ENCODE data around the gene KY. TPM values are rescaled to one million over a fixed set of nuclear protein-coding genes. Genes with fewer than 3 reads are reported as not detected.

The KY gene
- total RNA-seq, 4 donors from 2014 or later, result 26.2 to 55.5 (median 33.1) TPM

DNA sequence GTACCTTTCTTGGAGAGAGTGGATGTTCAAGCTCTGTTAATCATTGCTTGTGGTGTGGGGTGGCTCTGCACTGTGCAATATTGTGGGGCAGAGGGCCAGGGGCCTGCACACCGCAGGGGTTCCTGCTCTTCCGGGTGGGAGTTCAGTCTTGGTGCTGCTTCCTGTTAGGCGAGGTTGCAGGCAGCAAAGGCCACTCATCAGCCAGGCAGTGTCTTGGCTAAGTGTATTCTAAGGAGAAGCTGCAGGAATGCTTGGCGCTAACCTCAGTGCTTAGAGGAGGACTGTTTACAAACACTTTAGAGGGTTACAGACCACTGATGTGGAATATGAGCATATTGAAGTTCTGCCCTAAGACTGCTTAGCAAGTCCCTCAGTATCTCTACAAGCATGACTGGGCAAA is 83.2 kb downstream of the KY start:
- intact Hi-C loops (cut with DNase I; ENCODE audit: low total_unique reads), result no loop called here
- TF ChIP-seq, protein P1, sequence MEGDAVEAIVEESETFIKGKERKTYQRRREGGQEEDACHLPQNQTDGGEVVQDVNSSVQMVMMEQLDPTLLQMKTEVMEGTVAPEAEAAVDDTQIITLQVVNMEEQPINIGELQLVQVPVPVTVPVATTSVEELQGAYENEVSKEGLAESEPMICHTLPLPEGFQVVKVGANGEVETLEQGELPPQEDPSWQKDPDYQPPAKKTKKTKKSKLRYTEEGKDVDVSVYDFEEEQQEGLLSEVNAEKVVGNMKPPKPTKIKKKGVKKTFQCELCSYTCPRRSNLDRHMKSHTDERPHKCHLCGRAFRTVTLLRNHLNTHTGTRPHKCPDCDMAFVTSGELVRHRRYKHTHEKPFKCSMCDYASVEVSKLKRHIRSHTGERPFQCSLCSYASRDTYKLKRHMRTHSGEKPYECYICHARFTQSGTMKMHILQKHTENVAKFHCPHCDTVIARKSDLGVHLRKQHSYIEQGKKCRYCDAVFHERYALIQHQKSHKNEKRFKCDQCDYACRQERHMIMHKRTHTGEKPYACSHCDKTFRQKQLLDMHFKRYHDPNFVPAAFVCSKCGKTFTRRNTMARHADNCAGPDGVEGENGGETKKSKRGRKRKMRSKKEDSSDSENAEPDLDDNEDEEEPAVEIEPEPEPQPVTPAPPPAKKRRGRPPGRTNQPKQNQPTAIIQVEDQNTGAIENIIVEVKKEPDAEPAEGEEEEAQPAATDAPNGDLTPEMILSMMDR (IDR thresholded peaks at IDR 0.05), result no peak
- TF ChIP-seq POLR2A (IDR thresholded peaks at IDR 0.05), result no peak
- WGBS, 2 donors, result 67 to 71% methylated on average over 4 of the region's 4 CpGs
- no peak overlapping the region for H3K4me3 ChIP-seq (ENCODE audit: low read depth, poor library complexity, severe bottlenecking)
- no peak for DNase-seq (ENCODE audit: low spot score in 2 of 2)

DNA sequence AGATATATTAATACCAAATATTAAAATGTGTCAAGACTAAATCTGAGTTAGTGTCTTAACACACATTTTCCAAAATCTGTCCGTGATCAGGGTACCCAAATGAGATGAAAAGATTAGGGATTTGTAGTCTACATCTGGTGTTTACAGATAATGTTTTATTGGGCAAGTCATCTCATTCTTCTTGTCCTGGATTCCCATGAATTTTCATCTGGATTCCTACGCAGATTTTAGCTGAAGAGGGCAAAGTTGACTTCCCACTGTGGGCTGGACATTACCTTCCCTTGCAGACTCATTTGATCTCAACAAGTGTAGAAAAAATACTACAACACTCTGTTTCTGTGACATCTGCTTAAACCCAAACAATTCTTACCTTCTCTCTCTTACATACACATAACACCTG is 85.8 kb downstream of the KY start:
- 88 to 89% methylated on average over 2 of the region's 2 CpGs for whole genome bisulfite sequencing, 2 donors
- intact Hi-C loops (cut with DNase I; ENCODE audit: low total_unique reads), result no loop called here

DNA sequence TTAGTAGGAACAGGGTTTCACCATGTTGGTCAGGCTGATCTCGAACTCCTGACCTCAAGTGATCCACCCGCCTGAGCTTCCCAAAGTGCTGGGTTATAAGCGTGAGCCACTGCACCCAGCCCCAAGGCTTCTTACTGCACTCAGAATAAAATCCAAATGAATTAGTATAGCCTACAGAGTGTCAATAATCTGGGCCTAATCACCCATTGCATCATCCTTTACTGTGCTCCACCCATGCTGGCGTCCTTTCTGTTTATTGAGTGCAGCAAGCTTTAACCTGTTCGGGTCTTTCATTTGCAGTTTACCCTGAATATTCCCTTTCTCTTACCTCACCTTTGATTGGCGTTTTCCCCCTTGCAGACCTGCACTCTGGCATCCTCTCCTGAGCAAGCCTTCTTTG is 87.2 kb downstream of the KY start:
- no peak overlapping the region for H3K4me3 ChIP-seq (ENCODE audit: low read depth, poor library complexity, severe bottlenecking)
- DNase-seq (ENCODE audit: low spot score in 2 of 2), result no peak
- WGBS, 2 donors, result 46 to 52% methylated on average over 6 of the region's 6 CpGs
- intact Hi-C loops (cut with DNase I; ENCODE audit: low total_unique reads), result no loop called here
- TF ChIP-seq POLR2A (IDR thresholded peaks at IDR 0.05), result no peak
- TF ChIP-seq, protein P1 (IDR thresholded peaks at IDR 0.05), result no peak

More for the DNA sequence above, 85.8 kb downstream of the KY start:
- DNase-seq (ENCODE audit: low spot score in 2 of 2), result no peak
- no peak overlapping the region for H3K4me3 ChIP-seq (ENCODE audit: low read depth, poor library complexity, severe bottlenecking)
- TF ChIP-seq POLR2A (IDR thresholded peaks at IDR 0.05), result no peak
- TF ChIP-seq, protein P1 (IDR thresholded peaks at IDR 0.05), result no peak

DNA sequence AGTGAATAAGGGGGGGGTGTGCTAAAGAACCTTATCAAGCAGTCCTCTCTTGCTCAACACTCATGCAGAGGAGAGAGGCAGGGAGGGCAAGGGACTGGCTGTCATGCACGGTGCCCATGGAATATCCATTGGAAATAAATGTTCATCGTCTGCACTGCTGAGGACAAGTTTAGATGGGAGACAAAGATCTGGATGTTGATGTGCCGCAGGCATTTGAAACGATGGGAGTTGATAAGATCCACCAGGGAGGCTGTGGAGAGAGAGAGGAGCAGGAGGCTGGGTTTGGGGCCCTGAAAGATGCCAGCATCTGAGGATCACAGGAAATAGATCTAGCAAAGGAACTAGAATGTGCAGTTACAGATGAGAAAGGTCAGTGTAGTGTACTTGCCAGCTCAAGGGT is 88.8 kb downstream of the KY start:
- TF ChIP-seq POLR2A (IDR thresholded peaks at IDR 0.05), result no peak
- TF ChIP-seq, protein P1 (IDR thresholded peaks at IDR 0.05), result no peak
- no peak overlapping the region for H3K4me3 ChIP-seq (ENCODE audit: low read depth, poor library complexity, severe bottlenecking)
- 85 to 90% methylated on average over 4 of the region's 4 CpGs for WGBS, 2 donors
- no peak for DNase-seq (ENCODE audit: low spot score in 2 of 2)
- intact Hi-C loops (cut with DNase I; ENCODE audit: low total_unique reads), result no loop called here

DNA sequence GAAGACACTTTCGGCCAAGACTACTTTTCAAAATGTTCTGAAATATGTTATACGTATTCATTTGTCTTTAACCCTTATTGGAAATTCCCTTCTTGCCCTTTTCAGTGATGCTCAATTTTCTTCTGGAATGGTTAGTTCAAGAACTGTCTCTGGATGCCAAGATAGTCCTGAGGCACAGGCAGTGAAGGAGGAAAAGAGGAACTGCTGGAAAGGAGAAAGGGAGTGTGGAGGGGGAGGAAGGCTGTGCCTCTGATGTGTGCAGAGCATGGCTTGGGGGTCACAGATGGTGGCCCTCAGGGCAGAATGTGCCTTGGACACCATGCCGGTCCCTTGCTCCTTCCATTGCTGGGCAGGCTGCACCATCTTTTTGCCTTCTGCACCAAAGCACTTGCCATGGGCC is 91.2 kb downstream of the KY start:
- intact Hi-C loops (cut with DNase I; ENCODE audit: low total_unique reads), result no loop called here
- H3K4me3 ChIP-seq (ENCODE audit: low read depth, poor library complexity, severe bottlenecking), result no peak overlapping the region
- no peak for DNase-seq (ENCODE audit: low spot score in 2 of 2)
- TF ChIP-seq, protein P1 (IDR thresholded peaks at IDR 0.05), result no peak
- no peak for TF ChIP-seq POLR2A (IDR thresholded peaks at IDR 0.05)
- WGBS, 2 donors, result 91 to 98% methylated on average over 3 of the region's 3 CpGs

Other genes starting within 250 kb of the KY start
- gene ANAPC13, start 165.0 kb downstream of the KY start, total RNA-seq, result 10 to 100 TPM; 28.4 to 52.0 (median 35.9) TPM
- gene CEP63, start 165.0 kb downstream of the KY start, total RNA-seq, result 10 to 100 TPM; 15.6 to 23.2 (median 18.1) TPM
- gene EPHB1, start 144.2 kb upstream of the KY start, total RNA-seq, result 10 to 100 TPM; 11.1 to 14.2 (median 13.0) TPM